Right hindlimb (tissue), 1 donor: ENCODE data around the gene TDRD3.

ENCODE experiments used
- DNase-seq: peaks from one replicate; pipeline ENCODE4 v3.0.0-alpha.2; 2018

Gene TDRD3

DNA sequence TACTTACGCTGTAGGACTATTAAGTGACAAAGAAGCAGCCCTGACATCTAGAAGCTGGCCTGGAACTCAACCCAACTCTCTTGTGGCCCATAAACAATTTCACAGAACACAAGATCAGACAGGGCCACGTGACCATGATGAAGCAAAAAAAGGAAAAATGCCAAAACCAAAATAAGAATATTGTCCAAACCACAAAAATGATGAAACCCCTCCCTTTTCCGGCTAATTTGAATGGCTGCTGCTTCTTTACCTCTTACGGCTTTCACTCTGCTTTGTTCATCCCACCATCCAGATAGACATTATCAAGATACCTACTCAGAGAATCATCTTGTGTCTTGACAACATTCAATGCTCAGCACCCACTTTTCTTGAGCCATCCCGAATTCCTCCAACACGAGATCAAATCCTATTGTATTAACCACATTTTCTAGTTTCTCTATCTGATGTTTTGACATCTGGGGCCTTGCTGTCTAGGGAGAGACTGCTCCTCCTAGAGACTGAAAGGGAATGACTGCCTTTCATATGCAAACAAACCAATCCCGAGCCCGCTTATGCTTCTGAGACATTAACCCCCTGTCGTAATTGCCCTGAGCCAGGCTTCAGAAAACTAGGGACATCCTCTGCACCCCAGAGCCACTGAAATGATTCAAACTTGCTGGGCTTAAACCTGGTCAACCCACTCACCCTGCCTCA is 186.3 kb downstream of the TDRD3 start:
- no peak for DNase-seq

DNA sequence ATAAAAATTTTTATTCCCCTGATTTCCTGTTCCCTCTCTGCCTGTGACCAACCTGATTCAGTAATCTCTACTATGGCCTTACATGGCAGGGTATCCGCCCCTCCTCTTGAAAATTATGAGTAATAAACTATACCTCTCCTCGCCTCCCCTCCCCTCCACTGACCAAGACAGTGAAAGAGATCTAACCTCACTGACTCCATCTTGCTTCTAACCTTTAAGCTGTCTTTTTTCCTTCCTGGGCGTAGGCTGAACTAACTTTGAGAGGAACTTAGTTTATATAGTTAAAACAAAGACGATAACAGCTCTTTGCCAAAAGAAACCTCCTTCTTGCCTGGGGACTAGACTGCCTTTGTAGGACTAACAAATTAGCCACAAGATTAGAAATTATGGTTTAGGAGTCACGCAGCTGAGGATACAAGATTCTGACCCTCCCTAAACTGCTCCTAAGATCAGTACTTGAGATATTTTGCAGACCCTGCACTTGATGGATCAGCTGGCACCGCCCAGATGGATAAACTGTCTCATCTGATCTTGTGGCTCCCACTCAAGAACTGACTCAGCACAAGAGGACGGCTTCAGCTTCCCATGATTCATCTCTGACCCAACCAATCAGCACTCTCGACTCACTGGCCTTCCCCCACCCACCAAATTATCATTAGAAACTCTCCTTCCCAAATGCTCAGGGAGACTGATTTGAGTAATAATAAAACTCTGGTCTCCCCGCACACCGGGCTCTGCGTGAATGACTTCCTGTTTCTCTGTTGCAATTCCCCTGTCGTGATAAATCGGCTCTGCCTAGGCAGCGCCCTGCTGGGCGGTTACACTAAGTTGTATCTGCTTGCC is 187.1 kb downstream of the TDRD3 start:
- DNase-seq: no peak

DNA sequence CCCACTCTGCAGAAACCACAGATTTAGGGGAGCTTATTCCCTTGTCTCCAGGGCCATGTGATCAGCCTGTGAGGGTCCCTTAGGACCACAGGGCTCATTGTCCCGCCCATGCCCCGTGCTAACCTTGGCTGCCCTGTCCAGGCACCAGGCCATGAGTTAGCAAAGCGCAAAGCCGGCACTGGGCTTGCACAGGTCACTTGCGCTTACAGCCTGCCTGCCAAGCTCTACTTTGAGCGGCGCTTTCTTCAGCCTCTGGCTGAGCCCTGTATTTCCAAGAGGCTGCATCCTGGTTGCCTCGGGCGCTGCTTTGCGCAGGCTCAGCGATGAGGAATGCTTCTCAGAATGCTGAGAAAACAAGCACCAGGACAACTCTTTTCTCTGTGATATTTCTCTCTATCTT is 188.0 kb downstream of the TDRD3 start:
- DNase-seq: no peak

DNA sequence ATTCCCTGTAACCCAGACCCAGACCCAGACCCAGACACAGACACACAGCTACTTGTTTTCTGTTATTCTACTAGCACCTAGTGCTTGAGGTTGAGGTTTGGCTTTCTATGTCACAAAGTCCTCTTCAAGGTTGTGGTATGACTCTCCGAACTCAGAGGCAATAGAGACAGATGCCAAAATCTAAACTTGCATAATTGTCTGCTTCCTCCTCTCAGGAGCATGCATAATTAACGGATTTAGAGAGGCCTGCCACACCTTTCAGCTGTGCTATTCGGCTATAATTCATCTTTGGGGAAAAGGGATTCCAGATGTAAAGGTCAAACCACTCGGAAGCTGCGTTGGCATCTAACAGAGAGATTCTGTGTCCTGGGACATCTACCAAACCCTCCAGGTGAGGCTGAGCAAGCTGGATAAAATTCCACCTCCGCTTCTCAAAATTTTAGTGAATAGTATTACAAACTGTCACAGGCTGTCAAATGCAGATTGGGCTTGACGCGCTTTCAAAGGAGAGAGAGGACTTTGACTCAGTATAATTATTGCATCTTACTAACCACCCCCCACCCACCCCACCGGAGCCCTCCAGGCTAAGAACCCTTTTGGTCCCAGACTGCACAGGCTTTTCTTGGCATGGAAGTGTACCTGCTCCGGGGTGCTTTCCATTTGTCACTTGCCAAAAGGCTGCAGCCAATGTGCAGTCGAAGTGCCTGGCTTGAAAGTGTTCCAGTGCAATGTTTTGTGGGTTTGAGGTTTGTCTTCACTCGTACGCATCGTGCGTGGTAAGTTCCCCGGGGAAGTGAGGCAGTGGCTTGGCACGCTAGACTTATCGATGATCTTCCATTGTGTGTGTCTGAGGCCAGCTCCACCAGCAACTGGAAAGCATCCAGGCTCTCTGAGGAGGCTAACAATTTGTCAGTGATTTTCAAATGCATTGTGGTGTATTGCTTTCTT is 194.1 kb downstream of the TDRD3 start:
- DNase-seq: peak; percentile 39

DNA sequence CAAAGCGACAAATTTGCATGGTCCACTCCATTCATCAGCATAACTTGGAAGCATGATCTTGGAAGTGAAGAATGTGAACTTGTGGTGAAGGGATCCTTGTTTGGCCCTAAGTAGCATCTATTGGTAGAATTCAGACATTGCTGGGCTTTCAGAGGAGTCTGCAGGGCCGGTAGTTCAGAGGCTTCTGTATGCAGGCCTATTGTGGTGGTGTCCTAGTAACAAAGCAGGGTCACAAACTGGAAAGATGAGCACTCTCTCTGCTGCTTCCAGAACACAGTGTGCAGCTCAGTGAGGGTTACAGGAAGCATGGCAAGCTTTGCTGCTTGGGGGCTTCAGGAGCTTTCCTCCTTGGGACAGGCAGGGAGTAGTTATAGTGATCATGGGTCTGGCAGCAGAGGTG is 206.0 kb downstream of the TDRD3 start:
- no peak for DNase-seq

DNA sequence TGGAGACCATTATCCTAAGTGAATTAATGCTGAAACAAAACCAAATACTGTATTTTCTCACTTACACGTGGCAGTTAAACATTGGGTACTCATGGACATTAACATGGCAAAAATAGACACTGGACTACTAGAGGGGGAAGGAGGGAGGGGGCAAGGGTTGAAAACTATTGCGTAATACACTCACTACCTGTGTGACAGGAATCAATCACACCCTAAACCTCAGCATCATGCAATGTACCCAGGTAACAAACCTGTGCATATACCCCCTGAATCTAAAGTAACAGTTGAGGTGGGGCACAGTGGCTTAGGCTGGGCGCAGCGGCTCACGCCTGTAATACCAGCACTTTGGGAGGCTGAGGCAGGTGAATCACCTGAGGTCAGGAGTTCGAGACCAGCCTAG is 207.0 kb downstream of the TDRD3 start:
- DNase-seq: no peak

DNA sequence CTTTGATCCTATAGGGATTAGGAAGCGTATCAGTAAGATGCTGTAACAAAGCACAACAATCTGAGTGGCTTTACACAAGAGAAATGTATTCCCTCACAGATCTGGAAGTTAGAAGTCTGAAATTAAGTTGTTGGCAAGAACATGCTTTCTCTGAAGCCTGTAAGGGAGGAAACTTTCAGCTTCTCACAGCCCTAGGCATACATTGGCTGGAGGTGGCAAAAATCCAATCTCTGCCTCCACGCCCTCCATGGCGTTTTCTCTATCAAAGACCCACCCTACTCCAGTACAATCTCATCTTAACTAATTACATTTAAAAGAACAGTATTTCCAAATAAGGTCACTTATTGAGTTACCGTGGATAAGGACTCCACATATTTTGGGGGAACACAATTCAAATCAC is 211.9 kb downstream of the TDRD3 start:
- DNase-seq: no peak

DNA sequence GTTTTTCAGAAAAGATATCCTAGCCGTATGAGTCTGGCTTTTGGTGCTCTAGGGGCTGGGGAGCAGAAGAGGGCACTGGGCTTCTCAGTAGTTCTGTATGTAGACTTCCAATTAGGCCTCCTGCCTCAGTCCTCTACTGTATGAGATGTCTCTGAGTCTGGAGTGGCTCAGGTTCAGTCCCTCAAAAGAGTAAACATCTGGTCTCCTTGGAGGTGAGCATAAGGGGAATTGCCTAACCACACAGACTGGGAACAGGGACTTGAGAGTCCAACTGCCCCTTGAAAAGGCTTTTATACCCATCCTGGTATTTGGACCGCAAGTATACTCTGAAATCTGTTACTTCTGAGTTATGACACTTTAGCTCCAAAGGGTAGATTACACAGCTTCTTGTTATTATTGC is 214.5 kb downstream of the TDRD3 start:
- DNase-seq: no peak

DNA sequence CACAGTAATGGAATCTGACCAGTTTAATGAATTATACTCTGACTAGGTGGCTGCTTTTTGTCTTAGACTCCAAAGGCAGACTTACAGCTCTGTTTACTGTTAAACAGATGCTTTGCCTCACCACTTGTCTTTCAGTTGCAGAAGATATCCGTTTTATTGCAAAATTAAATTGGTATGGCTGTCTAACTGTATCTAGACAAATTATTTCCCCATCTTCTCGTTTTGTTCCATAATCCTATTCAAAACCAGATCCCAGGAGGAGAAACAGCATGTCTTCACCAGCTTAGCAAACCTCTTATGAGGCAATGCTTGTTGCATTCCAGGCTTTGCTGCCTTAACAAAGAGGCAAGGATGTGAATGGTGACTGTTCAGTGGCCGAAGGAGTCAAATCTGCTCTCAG is 215.6 kb downstream of the TDRD3 start:
- no peak for DNase-seq

DNA sequence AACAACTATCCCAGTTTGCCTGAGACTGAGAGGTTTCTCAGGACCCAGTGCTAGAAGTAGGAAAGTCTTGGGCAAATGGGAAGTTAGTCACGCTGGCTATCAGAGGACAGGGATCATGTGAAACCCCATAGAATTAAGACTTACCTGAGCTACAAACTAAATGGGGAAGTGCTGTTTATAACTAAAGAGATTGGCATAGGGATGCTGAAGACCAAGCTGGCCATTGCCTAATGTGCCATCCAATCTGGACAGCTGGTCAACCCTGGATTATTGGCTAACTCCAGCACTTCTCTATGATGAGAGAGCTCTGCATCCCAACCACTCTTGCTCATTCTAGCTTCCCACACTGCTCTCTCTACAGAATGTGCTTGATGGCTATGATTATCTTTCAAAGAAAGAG is 216.1 kb downstream of the TDRD3 start:
- no peak for DNase-seq

DNA sequence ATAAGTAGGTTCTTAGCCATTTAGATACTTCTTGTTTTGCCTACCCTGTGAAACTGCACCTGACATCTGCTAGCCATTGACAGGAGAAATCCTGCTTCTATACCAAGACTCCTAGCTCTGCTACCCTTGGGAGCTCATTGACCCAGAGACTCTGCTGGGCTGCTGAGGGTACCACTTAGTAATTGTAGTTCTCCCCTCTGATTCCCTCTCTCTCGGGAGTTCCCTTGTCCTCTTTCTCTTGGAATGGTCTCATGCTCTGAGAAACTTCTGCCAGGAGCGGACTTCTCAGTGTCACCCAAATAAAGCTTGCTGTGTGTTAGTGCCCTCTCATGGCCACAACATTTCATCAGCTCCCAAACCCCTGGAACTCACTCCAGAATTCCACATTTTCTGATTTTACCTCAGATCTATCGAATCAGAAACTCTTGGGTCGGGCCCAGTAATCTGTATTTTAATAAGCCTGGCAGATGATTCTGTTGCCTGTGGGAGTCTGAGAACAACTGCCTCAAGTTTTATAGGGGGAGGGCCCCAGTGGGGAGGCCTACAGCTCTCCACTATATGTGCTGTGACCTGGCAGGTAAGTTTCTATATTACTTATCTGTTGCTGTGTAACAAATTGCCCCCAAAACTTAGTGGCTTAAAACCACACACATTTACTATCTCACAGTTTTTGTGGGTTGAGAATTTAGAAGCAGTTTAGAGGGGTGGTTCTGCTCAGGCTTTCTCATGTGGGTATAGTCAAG is 221.1 kb downstream of the TDRD3 start:
- DNase-seq: no peak

DNA sequence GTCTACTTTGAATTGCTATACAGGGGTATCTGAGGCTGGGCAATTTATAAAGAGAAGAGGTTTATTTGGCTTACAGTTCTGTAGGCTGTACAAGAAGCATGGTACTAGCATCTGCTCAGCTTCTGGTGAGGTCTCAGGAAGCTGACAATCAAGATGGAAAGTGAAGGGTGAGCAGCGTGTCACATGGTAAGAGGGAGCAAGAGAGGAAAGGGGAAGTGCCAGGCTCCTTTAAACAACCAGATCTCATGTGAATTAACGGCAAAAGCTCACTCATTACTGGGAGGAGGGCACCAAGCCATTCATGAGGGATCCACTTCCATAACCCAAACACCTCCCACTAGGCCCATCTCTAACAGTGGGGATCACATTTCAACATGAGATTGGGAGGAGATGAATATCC is 222.4 kb downstream of the TDRD3 start:
- DNase-seq: no peak

DNA sequence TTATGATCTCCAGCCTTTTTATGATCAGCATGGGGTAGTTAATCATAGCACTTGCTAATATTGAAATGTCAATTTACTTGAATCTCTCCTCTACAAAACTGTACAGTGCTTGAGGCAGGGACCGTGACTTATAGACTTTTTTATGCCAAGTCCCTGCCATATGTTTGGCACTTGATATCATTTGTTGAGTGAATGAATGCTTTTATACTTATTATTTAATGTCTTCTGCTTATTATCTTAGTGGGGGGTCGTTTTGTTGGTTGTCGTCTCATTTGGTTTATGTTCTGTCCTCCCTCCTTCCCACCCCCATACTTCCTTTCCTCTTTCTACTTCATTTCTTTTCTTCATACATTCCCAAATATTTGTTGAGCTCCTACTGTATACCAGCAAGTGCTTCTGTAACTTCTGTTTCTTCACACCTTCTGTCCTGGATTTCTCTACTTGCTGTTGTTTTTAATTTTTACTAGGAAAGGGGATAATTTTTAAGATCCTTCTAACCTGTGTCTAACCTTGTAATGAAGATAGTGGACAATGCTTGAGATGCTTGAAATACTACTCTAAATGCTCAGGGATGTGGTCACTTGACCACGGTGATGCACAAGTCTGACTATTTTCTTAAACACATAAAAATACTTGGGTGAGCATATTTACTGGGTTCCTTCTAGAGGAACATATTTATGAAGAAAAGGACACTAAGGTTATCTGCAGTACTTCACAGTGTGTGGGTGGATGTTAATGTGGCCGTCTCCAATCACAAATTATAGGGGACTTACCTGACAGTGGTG is 223.8 kb downstream of the TDRD3 start:
- no peak for DNase-seq

DNA sequence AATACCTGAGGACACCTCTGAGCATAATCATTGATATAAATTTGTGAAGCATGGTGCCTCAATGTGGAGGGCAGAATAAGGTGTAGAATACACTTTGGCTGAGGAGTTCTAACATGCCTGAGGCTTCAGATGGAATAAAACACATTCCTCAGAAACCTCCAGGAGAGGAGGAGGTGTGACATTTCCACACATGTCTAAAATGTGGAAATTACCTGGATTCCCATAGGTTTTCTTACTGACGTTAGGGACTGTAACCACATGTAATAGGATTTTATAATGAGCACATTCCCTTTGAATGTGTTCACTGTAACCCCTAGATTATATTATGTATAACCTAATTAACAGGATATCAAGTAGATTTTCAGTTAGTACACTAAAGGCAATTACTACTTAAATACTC is 226.1 kb downstream of the TDRD3 start:
- no peak for DNase-seq
